GM19351 (cell line): Measurements from ENCODE around the gene FBP1.
A peak's percentile ranks its signal among the peaks of the same experiment; 100 is the strongest.
"Not testable (repeated sequence)": the region's sequence is repeated elsewhere in the genome, so short reads cannot be mapped to it uniquely, and the experiment has no call there.

Experiments used
- ATAC-seq: cut with Tn5 transposase; IDR thresholded peaks from one replicate; pipeline ENCODE4 v1.9.1; 2021; ENCODE audit warnings: mild to moderate bottlenecking, moderate library complexity; ENCODE audit not compliant: unreplicated experiment

The FBP1 gene

DNA sequence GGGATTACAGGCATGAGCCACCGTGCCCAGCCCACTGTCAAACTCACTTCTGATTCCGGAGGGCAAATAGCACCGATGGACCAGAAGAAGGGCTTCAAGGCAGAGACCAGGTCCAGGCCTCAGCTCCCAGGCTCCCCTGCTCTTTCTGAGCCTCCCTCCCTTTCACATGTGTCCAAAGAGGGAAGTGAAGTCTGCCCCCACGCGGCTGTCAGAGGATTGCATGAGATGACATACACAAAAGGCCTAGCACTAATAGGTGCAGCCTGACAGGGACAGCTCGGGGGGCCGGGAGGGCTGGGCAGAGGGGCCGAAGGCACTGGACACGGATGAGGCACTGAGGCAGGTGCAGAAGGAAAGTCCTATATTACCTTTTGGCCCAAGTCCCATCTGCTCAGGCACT lies 16.1 kb downstream of the FBP1 start:
- ATAC-seq = peak; percentile 60

DNA sequence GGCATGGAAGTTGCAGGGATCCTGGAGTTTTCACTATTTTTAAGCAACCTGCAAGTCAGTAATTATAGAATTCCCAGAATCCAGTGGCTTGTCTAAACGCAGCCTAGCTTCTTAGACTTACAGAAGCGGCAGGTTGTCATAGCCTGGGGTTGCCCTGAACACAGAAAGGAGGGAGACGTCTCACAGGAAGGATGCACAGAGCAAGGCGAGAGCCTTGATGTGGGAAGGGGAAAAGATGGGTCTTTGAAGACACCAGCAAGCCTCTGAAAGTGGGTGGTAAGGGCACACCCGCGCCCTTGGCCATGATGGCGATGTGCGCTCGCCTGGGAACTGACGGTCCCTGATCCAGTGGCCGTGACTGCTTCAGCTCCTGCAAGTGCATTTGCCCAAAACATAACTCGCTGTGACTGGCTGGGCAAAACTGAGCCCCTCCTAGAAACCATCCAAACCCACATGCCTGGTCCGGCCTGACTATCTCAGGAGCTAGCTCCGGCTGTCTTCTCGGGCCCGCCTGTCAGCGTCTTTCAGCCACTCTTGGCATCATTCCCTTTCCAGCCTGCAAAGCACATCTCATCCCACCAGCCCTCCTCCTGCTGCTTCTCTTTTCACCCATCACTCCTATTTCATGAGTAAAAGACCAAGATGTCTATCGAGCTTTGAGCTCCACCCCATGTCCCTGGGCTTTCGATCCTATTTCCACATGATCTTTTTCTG lies 17.1 kb downstream of the FBP1 start:
- no peak for ATAC-seq

DNA sequence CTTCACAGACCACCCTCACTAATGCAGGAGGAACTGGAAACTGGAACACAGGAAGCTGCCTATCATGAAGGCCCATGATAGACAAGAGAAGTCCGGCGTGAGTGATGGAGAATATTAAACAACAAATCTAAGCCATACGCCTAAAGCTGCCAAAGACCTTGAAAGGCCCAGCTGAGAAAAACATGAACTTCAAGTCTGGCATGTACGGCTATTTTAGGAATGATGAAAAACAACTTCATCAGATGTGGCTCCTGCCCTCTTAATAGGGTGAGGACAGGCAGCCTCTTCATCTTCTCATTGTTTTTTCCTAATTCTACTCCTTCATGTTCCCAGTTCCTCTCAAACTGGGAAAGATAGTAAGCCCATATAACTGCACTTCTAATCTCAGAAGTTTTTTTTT lies 20.3 kb downstream of the FBP1 start:
- no peak for ATAC-seq

DNA sequence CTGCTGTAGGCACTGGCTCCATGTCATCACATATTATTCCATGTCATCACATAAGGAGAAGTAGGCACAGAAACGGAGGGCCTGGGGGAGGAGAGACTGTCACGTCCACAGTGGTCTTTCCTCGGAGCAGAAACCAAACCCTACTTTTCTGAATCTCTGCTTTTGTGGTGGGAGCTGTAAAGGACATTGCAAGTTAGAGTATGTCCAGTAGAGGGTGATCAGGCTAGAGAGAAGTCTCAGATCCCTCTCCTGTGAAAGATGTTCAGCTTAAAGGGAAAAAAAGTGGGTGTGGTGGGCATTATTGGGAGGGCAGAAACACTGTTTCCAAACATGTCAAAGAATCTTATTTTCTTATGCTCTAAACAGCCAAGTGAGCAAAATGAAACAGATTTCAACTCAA lies 26.3 kb downstream of the FBP1 start:
- ATAC-seq = no peak

DNA sequence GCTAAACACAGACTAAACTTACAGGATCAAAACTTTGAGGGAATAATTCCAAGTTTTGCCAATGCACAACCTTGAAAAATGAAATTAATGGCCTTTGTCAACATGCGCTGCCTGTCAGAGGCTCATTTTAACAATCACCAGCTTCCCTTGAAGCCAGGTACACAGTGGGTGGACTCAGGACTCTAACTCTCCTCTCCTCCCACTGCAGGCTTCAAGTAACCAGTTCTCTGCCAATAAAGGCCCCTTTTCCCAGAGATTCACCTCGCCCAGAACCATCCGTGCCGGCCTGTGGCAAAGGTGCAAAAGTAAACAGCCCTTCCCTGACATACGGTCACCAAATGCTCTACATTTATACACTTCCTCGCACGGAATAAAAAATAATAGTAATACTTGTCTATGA lies 27.2 kb downstream of the FBP1 start:
- no peak for ATAC-seq

DNA sequence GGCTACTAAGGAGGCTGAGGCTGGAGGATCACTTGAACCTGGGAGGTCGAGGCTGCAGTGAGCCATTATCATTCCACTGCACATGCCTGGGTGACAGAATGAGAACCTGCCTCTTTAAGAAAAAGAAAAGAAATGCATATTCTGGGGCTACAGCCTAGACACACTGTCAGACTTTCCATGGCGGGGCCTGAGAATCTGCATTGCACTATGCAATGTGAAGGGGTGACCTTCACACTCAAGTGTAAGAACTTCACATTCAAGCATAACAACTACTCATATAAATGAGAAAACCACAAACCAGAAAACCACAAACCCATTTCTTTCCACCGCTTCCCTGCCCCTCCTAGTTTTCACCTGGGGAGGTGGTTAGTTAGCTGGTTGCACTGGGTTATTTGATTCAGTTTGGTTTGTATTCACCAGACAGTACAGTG lies 27.7 kb downstream of the FBP1 start:
- no peak for ATAC-seq

DNA sequence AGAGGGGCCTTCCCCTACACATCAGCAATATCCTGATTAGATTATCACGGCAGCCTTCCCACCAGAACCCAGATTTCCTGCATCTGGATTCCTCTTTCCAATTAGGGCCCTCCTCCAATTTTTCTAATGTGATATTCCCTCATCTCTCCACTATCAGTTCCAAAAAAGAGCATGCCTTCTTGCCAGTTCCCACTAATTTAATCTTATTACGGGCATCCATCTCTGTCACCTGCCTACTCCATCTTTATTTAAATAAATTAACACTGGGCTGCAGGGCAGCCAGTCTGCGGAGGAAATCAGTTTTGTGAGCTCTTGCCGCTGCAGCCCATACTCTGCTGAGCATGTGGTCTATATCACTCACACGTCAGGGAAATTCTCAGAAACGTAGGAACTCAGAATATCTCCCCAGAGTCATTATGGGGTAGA lies 29.1 kb downstream of the FBP1 start:
- ATAC-seq = no peak

DNA sequence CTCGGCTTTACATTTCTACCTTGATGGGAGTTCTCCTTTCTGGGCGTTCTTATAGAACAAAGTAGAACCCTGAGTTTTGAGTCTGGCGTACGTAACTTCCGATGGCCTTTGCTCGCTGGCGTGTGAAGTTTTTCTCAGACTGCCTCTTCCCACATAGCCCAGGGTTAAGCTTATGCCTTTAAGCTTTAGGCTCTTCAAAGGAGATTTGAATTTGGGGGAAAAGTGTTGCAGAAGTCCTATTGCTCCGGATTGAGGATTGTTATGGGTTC lies 32.0 kb downstream of the FBP1 start:
- no peak for ATAC-seq

DNA sequence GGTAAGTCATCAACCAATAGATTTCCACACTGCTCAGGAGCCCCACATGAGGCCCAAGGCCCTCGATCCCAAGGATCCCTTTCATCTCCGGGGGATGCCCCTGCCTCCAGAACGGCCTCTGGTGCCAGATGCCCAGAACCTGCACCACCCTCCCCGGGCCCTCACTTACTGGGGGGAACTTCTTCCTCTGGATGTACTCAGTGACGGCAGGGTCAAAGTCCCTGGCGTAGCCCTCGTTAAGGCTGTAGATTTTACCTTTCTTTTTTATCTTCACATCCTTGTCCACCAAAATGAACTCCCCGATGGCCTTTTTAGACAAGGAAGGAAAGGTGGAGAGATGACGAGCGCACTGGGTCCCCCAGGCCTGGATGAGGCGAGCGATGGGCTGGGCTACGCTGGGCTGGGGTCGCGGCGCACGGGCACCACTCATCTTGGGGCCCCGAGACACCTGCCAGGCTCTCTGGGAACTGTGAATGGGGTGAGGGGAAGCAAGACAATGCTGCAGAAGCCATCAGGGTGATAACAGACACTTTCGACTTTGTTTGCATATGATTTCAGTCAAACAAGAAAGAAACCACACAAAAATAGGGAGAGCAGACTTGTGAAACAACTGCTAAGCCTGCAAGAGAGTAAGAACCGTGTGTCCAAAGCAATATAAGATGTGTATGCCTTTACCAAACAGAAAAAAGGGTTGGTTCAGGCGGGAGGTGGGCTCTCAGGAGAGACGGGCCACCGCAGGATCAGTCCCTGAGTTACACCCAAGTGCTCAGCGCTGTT lies 32.5 kb downstream of the FBP1 start:
- no peak for ATAC-seq

DNA sequence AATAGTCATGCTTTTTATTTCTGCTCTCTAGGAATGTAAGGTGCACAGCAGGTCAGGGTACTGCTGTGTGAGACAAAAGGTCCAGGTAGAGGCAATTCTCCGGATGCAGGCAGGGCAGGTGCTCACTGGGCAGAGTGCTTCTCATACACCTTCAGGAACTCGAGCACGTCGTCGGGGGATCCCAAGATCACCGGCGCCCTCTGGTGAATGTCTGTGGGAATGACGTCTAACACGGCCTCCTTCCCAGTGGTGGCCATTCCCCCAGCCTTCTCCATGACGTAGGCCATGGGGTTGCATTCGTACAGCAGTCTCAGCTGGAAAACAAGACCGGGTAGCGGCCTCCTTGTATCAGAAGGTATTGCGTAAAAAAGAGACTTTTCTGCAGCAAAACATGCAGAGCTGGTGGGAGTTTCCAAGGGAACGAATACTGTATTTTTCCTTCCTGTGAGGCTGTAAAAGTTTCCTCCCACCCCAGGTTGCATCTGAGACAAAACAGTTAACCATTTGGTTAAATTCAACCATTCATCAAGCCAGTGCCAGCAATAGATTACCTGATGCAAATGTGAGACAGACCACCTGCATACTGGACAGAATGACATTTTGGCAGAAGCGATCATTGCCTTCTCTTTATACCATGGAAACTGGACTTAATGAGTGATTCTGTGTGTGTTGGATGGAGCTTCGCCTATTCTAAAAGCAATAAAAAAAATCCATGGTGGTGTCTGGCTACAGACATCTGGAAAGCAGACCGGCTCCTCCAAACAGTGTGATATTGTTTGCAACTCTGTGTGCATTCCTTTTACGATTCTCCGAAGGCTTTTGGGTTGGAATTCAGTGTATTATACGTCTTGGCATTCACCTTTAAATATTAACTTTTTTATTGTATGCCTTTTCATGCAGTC lies 35.8 kb downstream of the FBP1 start:
- ATAC-seq = peak; percentile 79

DNA sequence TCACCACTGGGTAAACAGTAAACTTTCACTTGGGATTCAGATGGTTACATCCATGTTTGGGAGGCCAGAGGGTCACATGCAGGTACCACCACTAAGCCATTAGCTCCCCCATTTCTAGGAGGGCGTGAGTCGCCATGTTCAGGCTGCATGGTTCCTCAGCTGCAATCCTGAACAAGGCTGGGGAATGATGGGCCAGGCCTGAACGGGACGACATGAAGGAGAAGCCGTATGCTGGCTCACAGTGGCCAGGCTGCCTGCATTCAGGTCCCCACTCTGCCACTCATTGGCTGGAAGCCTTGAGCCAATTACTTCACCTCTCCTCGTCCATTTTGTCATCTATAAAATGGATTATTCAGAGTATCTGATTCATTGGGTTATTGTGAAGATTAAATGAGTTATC lies 36.7 kb downstream of the FBP1 start:
- no peak for ATAC-seq

DNA sequence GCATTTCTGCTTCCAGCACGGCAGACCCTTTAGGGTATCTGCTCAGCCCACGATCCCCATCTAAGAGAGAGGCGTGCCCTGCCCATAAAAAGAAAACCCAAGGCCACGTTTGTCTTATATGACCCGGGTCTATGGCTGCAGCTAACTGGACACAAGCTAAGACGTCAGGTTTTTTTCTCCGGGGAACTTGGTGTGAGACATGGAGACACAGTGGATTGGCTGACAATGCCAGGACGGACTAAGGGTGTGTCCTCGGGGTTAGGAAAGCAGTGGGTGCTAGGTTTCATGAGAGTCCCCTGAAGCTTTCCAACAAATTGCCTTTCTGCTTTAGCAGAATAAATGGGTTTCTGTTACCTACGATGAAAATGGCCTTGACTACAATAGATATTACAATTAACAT lies 38.6 kb downstream of the FBP1 start:
- no peak for ATAC-seq

DNA sequence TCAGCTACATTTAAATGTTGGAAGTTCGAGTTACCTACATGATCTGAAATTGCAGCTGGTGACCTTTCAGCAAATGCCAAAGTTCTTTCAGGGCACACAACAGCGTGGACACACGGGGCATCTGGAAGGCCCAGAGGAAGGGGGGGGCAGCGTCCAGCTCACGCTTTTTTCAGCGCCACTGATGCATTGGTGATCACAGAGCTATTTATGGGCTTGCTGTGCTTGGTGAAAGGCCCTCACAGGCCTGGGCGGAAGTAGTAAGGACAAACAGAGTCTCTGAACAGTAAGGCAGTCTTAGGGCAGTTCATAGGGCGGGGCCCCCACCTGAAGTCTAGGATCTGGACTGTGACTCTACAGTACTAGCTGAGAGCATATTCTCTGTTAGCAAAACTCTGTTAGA lies 39.1 kb downstream of the FBP1 start:
- ATAC-seq = no peak

DNA sequence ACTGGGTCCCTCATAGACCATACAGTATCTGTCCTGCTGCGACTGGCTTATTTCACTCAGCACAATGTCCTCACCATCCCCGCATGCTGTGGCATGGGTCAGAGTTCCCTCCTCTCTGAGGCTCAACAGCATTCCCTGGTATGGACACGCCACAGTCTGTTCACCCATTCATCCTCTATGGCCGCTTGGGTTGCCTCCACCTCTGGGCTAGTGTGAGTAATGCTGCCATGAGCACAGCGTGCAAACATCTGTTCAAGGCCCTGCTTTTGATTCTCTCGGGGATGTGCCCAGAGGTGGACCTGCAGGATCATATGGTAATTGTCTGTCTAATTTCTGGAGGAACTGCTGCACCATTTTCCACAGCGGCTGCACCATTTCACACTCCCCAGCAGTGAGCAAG lies 40.2 kb downstream of the FBP1 start:
- no peak for ATAC-seq

DNA sequence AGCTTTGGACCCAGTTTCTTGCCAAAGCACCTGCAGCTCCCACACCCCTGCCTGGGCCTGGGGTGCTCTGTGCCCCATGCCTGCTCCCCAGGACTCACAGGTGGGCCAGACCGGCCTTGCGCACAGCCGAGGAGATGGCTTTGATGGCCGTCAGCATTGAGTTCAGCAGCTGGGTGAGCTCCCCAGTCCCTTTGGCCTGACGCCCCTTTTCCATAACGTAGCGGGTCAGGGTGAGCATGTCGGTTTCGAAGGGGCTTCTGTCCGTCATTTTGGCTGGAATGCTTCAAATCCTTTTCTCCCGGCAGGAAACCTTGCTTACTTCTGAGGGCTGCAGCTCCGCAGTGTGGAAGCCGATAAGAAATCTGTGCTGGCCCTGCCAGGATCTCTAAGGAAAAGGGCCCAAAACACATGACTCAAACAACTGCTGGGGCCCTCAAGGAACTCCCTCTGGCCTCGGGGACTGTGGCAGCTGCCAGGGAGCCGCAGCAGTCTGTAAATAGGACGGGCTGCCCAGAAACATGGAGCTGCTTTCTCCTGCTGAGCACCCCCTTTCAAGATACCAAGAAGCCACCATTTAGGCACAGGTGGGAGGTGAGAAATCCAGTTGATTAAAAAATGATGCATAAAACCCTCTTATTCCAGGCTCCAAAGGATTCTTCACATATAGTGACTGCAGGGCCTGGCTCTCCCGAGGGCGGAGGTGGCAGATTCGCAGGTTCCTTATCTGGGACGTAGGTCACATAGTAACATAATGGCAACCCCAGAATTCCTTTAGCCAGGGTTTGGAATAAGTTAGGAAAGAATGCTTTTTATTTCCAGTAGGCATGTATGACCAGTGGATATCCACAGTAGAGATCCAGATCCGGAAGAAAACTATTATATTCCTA lies 45.6 kb downstream of the FBP1 start, which contains the start of gene FBP2:
TSS of gene FBP2 (minus strand) at position 366 of the 887 bp plus-strand sequence. CDS start at position 268, 98 bp downstream.
- no peak for ATAC-seq

DNA sequence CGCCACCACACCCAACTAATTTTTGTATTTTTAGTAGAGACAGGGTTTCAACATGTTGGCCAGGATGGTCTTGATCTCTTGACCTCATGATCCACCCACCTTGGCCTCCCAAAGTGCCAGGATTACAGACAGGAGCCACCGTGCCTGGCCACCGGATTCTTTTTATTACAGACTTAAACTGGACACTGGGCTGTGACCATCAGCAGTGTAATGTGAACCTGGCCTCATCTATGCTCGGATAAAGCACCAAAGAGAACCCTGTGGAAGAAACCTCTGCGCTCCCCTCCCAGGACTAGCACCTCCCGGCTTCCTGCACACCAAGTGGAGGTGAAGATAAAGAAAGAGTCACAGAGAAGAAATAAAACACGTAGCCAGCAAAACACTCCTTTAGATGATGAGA lies 46.6 kb downstream of the FBP1 start:
- not testable (repeated sequence) for ATAC-seq

DNA sequence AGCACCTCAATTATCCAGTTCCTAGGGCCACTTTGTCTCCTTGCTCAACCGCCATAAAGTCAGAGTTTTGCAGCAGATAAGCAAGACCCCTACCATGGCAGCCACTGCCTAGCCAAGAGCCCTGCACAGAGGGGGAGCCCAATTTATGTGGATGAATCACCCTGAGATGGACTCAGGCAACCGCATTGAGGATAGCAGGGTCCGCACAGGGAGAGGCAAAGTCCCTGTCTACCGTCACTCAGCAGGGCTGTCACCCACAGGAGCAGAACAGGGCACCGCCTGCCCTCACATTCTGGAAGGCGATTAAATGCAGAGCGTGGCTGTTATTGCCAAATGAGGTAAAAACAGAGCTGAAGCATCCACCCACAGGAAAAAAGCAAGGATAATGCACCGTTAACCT lies 47.4 kb downstream of the FBP1 start:
- ATAC-seq = no peak

DNA sequence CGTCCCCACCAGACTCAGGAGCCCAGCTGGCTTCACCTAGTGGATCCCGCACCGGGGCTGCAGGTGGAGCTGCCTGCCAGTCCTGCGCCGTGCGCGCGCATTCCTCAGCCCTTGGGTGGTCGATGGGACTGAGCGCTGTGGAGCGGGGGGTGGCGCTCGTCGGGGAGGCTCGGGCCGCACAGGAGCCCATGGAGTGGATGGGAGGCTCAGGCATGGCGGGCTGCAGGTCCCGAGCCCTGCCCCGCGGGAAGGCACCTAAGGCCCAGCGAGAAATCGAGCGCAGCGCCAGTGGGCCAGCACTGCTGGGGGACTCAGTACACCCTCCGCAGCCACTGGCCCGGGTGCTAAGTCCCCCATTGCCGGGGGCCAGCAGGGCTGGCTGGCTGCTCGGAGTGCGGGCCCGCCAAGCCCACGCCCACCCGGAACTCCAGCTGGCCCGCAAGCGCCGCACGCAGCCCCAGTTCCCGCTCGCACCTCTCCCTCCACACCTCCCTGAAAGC lies 48.2 kb downstream of the FBP1 start:
- not testable (repeated sequence) for ATAC-seq

DNA sequence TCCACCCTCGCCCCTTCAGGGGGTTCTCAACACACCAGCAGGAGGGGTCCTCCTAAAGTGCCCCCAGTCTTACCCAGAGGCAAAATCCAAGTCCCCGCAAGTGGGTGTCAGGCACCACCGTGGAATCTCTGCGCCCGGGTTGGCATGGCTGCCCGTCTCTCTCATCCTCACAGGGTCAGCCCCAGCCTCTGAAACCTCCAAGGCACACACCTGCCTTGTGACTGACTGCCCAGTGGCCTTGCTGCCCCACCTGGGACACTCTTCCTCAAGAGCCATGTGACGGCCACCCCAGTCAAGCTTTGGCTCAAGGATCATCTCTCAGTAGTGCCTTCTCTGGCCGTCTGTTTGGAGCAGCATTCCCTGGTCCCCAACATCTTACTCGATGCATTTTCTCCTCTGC lies 50.6 kb downstream of the FBP1 start:
- ATAC-seq = no peak

DNA sequence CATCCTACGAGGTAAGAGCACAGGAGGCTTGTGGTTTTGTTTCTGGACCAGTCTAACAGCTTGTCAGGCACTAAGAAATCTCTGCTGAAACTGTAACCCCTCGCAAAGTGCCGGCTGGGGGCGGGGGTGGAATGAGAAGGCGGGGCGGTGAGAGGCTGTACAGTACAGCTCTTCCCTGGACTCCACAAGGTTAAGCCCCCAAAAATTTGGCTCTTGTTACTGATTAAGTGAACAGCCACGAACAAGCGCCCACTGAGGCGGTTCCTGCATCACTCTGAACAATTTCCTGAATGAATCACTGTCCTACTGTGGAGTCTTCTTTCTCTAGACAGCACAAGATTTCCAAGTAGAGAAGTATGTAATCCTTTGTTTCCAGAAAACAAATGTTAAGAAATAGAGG lies 52.5 kb downstream of the FBP1 start:
- no peak for ATAC-seq
